DOHH2 (cell line): ENCODE results near the gene BTBD6.

Source experiments
- CTCF ChIP-seq: fragments of 200-600 bp; sonication (generic); IDR thresholded peaks from one replicate; pipeline ENCODE4 v1.5.1; 2014; ENCODE audit warnings: antibody characterized with exemption, mild to moderate bottlenecking, low read depth, low read length; ENCODE audit not compliant: poor library complexity, severe bottlenecking
- EZH2phosphoT487 ChIP-seq: fragments of 200-600 bp; sonication (generic); IDR thresholded peaks from 2 replicates; pipeline ENCODE4 v1.6.1; 2017; ENCODE audit warnings: borderline replicate concordance, mild to moderate bottlenecking, antibody characterized with exemption, low read length, moderate library complexity, mixed read lengths

- no peak for TF ChIP-seq EZH2phosphoT487
- no peak for TF ChIP-seq CTCF
These were observed 35.6 kb upstream of the BTBD6 start for GRCh38 chr14:105212541-105213300.
